Lower leg skin (tissue), 3 donors: ENCODE results near the gene EPHA3.

Experiments used
- POLR2A ChIP-seq, 2 donors: fragments of 450-650 bp; IDR thresholded peaks; one replicate each; pipeline ENCODE4 v1.6.1; 2016 to 2017; ENCODE audit warnings: antibody characterized with exemption in 2 of 2, mild to moderate bottlenecking in 1 of 2, moderate library complexity in 1 of 2
- TF ChIP-seq, protein P1 (sequence below), 3 donors: fragments of 450-650 bp; IDR thresholded peaks; one replicate each; pipeline ENCODE4 v1.5.1; 2016; ENCODE audit warnings: antibody characterized with exemption in 3 of 3, mild to moderate bottlenecking in 3 of 3, moderate library complexity in 2 of 3

DNA sequence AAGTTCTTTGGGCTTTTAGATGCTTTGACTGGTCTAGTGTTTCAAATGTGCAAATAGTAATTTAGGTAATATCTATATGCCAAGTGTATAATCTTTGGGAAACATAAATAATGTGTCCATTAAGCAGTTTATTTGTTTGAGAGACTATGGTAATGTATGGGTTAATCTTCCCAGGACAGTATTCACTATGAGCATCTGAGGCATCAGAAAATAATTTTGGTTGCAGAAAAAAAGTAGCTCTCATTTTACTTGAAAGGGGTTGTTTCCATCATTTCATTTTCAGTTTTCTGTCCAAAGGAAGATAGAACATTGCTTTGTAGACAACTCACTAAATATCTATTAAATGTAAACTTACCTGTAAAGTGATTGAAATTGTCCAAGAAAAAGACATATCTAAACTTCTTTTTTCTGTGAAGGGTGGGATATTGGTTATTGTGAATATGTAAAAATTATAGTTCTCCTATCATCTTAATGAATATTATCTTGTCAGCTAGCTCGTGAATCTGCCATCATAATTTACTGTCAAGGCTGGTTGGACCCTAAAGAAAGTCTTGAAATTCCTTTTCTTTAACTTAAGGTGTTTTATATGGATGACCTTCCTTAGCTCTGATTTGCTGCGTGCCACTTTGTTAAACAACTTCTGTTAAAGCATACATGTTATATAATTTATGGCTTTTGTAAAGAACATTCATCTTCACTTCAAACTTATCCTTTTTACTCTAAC is 108.8 kb downstream of the EPHA3 start:
- TF ChIP-seq, protein P1, sequence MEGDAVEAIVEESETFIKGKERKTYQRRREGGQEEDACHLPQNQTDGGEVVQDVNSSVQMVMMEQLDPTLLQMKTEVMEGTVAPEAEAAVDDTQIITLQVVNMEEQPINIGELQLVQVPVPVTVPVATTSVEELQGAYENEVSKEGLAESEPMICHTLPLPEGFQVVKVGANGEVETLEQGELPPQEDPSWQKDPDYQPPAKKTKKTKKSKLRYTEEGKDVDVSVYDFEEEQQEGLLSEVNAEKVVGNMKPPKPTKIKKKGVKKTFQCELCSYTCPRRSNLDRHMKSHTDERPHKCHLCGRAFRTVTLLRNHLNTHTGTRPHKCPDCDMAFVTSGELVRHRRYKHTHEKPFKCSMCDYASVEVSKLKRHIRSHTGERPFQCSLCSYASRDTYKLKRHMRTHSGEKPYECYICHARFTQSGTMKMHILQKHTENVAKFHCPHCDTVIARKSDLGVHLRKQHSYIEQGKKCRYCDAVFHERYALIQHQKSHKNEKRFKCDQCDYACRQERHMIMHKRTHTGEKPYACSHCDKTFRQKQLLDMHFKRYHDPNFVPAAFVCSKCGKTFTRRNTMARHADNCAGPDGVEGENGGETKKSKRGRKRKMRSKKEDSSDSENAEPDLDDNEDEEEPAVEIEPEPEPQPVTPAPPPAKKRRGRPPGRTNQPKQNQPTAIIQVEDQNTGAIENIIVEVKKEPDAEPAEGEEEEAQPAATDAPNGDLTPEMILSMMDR (IDR thresholded peaks at IDR 0.05), result no peak
- TF ChIP-seq POLR2A (IDR thresholded peaks at IDR 0.05), result no peak
